Measurements from ENCODE around the gene MMRN2. TPM values are rescaled to one million over a fixed set of nuclear protein-coding genes. Genes with fewer than 3 reads are reported as not detected.
A peak's percentile ranks its signal among the peaks of the same experiment; 100 is the strongest.
"Not testable (repeated sequence)": the region's sequence is repeated elsewhere in the genome, so short reads cannot be mapped to it uniquely, and the experiment has no call there.

The MMRN2 gene
- polyA plus RNA-seq, 2 donors = 4.1 to 6.4 TPM

- Histone ChIP-seq H3K9me3 (ENCODE audit: control insufficient read depth in 2 of 2, insufficient read depth in 1 of 2, low read depth in 1 of 2, low read length in 1 of 2) (no peaks in the 10 kb centered on the region), H3K27me3 (ENCODE audit: control insufficient read depth in 1 of 2, insufficient read depth in 2 of 2, low read length in 2 of 2) (no peaks in the 10 kb centered on the region), H3K36me3 (ENCODE audit: control insufficient read depth in 2 of 2, insufficient read depth in 2 of 2, low read length in 1 of 2) (no peaks in the 10 kb centered on the region), H3K4me3 (ENCODE audit: low read depth in 1 of 2, low read length in 2 of 2) (peak within 1 kb of the TSS; percentile 21 to 35), H3K4me1 (ENCODE audit: control insufficient read depth in 2 of 2, insufficient read depth in 2 of 2, low read length in 1 of 2) (peaks cover 7 to 31% of the 10 kb centered on the region in 2 donors), H3K27ac (ENCODE audit: low read depth in 2 of 2, low read length in 1 of 2) (peak within 1 kb of the TSS; percentile 47 to 69)
- WGBS, 2 donors = 26 to 33% methylated on average over 20 to 22 of the region's 22 CpGs
Measured at GRCh38 chr10:86958116-86958900, 893 bp upstream of the MMRN2 start, which contains the start of gene SNCG. Gene SNCG, plus strand, starts transcription at chr10:86958599. Its CDS starts 99 bp downstream, at chr10:86958698.

- Histone ChIP-seq H3K27ac (ENCODE audit: low read depth in 2 of 2, low read length in 1 of 2) (peak overlapping the region; percentile 30 to 34), H3K4me3 (ENCODE audit: low read depth in 1 of 2, low read length in 2 of 2) (peak overlapping the region in 1 of 2 donors; percentile 33), H3K9me3 (ENCODE audit: control insufficient read depth in 2 of 2, insufficient read depth in 1 of 2, low read depth in 1 of 2, low read length in 1 of 2) (peaks cover 0 to 2% of the 10 kb centered on the region in 2 donors), H3K4me1 (ENCODE audit: control insufficient read depth in 2 of 2, insufficient read depth in 2 of 2, low read length in 1 of 2) (peaks cover 7 to 31% of the 10 kb centered on the region in 2 donors), H3K36me3 (ENCODE audit: control insufficient read depth in 2 of 2, insufficient read depth in 2 of 2, low read length in 1 of 2) (no peaks in the 10 kb centered on the region), H3K27me3 (ENCODE audit: control insufficient read depth in 1 of 2, insufficient read depth in 2 of 2, low read length in 2 of 2) (no peaks in the 10 kb centered on the region)
- 74 to 90% methylated on average over 7 of the region's 7 CpGs for WGBS, 2 donors
Measured at GRCh38 chr10:86956848-86957448, 467 bp downstream of the MMRN2 start.

- Histone ChIP-seq H3K27me3 (ENCODE audit: control insufficient read depth in 1 of 2, insufficient read depth in 2 of 2, low read length in 2 of 2) (no peaks in the 10 kb centered on the region), H3K9me3 (ENCODE audit: control insufficient read depth in 2 of 2, insufficient read depth in 1 of 2, low read depth in 1 of 2, low read length in 1 of 2) (peaks cover 0 to 3% of the 10 kb centered on the region in 2 donors), H3K36me3 (ENCODE audit: control insufficient read depth in 2 of 2, insufficient read depth in 2 of 2, low read length in 1 of 2) (no peaks in the 10 kb centered on the region), H3K4me1 (ENCODE audit: control insufficient read depth in 2 of 2, insufficient read depth in 2 of 2, low read length in 1 of 2) (peaks cover 7 to 31% of the 10 kb centered on the region in 2 donors), H3K27ac (ENCODE audit: low read depth in 2 of 2, low read length in 1 of 2) (peak overlapping the region; percentile 38 to 81), H3K4me3 (ENCODE audit: low read depth in 1 of 2, low read length in 2 of 2) (peak overlapping the region in 1 of 2 donors; percentile 33)
- WGBS, 2 donors = 68 to 74% methylated on average over 7 of the region's 7 CpGs
Measured at GRCh38 chr10:86956195-86956847, 1.1 kb downstream of the MMRN2 start.

- Histone ChIP-seq H3K27ac (ENCODE audit: low read depth in 2 of 2, low read length in 1 of 2) (peak overlapping the region; percentile 43 to 81), H3K4me3 (ENCODE audit: low read depth in 1 of 2, low read length in 2 of 2) (peak overlapping the region in 1 of 2 donors; percentile 33), H3K4me1 (ENCODE audit: control insufficient read depth in 2 of 2, insufficient read depth in 2 of 2, low read length in 1 of 2) (peaks cover 7 to 31% of the 10 kb centered on the region in 2 donors), H3K36me3 (ENCODE audit: control insufficient read depth in 2 of 2, insufficient read depth in 2 of 2, low read length in 1 of 2) (no peaks in the 10 kb centered on the region), H3K27me3 (ENCODE audit: control insufficient read depth in 1 of 2, insufficient read depth in 2 of 2, low read length in 2 of 2) (no peaks in the 10 kb centered on the region), H3K9me3 (ENCODE audit: control insufficient read depth in 2 of 2, insufficient read depth in 1 of 2, low read depth in 1 of 2, low read length in 1 of 2) (peaks cover 0 to 3% of the 10 kb centered on the region in 2 donors)
- 65 to 68% methylated on average over 16 of the region's 16 CpGs for WGBS, 2 donors
Measured at GRCh38 chr10:86955501-86956194, 1.8 kb downstream of the MMRN2 start.

- 65 to 70% methylated on average over 13 of the region's 13 CpGs for WGBS, 2 donors
- peak overlapping the region in 1 of 2 donors; percentile 1 for H3K4me3 ChIP-seq (ENCODE audit: low read depth in 1 of 2, low read length in 2 of 2)
Measured at GRCh38 chr10:86954681-86955500, 2.5 kb downstream of the MMRN2 start.

GRCh38 chr10:86953747-86954680, 3.4 kb downstream of the MMRN2 start:
- Histone ChIP-seq H3K4me1 (ENCODE audit: control insufficient read depth in 2 of 2, insufficient read depth in 2 of 2, low read length in 1 of 2) (peaks cover 7 to 17% of the 10 kb centered on the region in 2 donors), H3K4me3 (ENCODE audit: low read depth in 1 of 2, low read length in 2 of 2) (no peak overlapping the region), H3K27ac (ENCODE audit: low read depth in 2 of 2, low read length in 1 of 2) (peak overlapping the region; percentile 74 to 81)

More at GRCh38 chr10:86954681-86955500, 2.5 kb downstream of the MMRN2 start:
- Histone ChIP-seq H3K36me3 (ENCODE audit: control insufficient read depth in 2 of 2, insufficient read depth in 2 of 2, low read length in 1 of 2) (no peaks in the 10 kb centered on the region), H3K27me3 (ENCODE audit: control insufficient read depth in 1 of 2, insufficient read depth in 2 of 2, low read length in 2 of 2) (no peaks in the 10 kb centered on the region), H3K9me3 (ENCODE audit: control insufficient read depth in 2 of 2, insufficient read depth in 1 of 2, low read depth in 1 of 2, low read length in 1 of 2) (peaks cover 0 to 3% of the 10 kb centered on the region in 2 donors), H3K27ac (ENCODE audit: low read depth in 2 of 2, low read length in 1 of 2) (peak overlapping the region; percentile 43 to 81), H3K4me1 (ENCODE audit: control insufficient read depth in 2 of 2, insufficient read depth in 2 of 2, low read length in 1 of 2) (peaks cover 7 to 25% of the 10 kb centered on the region in 2 donors)

GRCh38 chr10:86952697-86953096, 4.7 kb downstream of the MMRN2 start:
- H3K4me1 ChIP-seq (ENCODE audit: control insufficient read depth in 2 of 2, insufficient read depth in 2 of 2, low read length in 1 of 2); H3K27me3 ChIP-seq (ENCODE audit: control insufficient read depth in 1 of 2, insufficient read depth in 2 of 2, low read length in 2 of 2); H3K36me3 ChIP-seq (ENCODE audit: control insufficient read depth in 2 of 2, insufficient read depth in 2 of 2, low read length in 1 of 2); H3K4me3 ChIP-seq (ENCODE audit: low read depth in 1 of 2, low read length in 2 of 2); H3K27ac ChIP-seq (ENCODE audit: low read depth in 2 of 2, low read length in 1 of 2); H3K9me3 ChIP-seq (ENCODE audit: control insufficient read depth in 2 of 2, insufficient read depth in 1 of 2, low read depth in 1 of 2, low read length in 1 of 2): not testable (repeated sequence)
- WGBS, 2 donors = 97% methylated on average over 10 of the region's 10 CpGs

More at GRCh38 chr10:86953747-86954680, 3.4 kb downstream of the MMRN2 start:
- Histone ChIP-seq H3K36me3 (ENCODE audit: control insufficient read depth in 2 of 2, insufficient read depth in 2 of 2, low read length in 1 of 2) (no peaks in the 10 kb centered on the region), H3K27me3 (ENCODE audit: control insufficient read depth in 1 of 2, insufficient read depth in 2 of 2, low read length in 2 of 2) (no peaks in the 10 kb centered on the region), H3K9me3 (ENCODE audit: control insufficient read depth in 2 of 2, insufficient read depth in 1 of 2, low read depth in 1 of 2, low read length in 1 of 2) (peaks cover 0 to 3% of the 10 kb centered on the region in 2 donors)
- WGBS, 2 donors = 66 to 67% methylated on average over 15 of the region's 15 CpGs

GRCh38 chr10:86952106-86952505, 5.3 kb downstream of the MMRN2 start:
- peaks cover 0 to 8% of the 10 kb centered on the region in 2 donors for H3K4me1 ChIP-seq (ENCODE audit: control insufficient read depth in 2 of 2, insufficient read depth in 2 of 2, low read length in 1 of 2)
- 85 to 91% methylated on average over 7 of the region's 7 CpGs for WGBS, 2 donors

More at GRCh38 chr10:86952106-86952505, 5.3 kb downstream of the MMRN2 start:
- H3K27ac ChIP-seq (ENCODE audit: low read depth in 2 of 2, low read length in 1 of 2) = peak overlapping the region; percentile 43 to 47
- H3K9me3 ChIP-seq (ENCODE audit: control insufficient read depth in 2 of 2, insufficient read depth in 1 of 2, low read depth in 1 of 2, low read length in 1 of 2) = peaks cover 0 to 3% of the 10 kb centered on the region in 2 donors
- no peak overlapping the region for H3K4me3 ChIP-seq (ENCODE audit: low read depth in 1 of 2, low read length in 2 of 2)
- no peaks in the 10 kb centered on the region for H3K27me3 ChIP-seq (ENCODE audit: control insufficient read depth in 1 of 2, insufficient read depth in 2 of 2, low read length in 2 of 2)
- no peaks in the 10 kb centered on the region for H3K36me3 ChIP-seq (ENCODE audit: control insufficient read depth in 2 of 2, insufficient read depth in 2 of 2, low read length in 1 of 2)

Measured in esophagus (tissue), 2 donors.